DMS 273 (cell line): ENCODE data around the gene NAPB.
"Not testable (repeated sequence)": the region's sequence is repeated elsewhere in the genome, so short reads cannot be mapped to it uniquely, and the experiment has no call there.

ENCODE experiments used
- DNase-seq: peaks from one replicate; lab custom pipeline; 2025; ENCODE audit not compliant: unreplicated experiment; lab: John Stamatoyannopoulos, UW

Gene NAPB

DNA sequence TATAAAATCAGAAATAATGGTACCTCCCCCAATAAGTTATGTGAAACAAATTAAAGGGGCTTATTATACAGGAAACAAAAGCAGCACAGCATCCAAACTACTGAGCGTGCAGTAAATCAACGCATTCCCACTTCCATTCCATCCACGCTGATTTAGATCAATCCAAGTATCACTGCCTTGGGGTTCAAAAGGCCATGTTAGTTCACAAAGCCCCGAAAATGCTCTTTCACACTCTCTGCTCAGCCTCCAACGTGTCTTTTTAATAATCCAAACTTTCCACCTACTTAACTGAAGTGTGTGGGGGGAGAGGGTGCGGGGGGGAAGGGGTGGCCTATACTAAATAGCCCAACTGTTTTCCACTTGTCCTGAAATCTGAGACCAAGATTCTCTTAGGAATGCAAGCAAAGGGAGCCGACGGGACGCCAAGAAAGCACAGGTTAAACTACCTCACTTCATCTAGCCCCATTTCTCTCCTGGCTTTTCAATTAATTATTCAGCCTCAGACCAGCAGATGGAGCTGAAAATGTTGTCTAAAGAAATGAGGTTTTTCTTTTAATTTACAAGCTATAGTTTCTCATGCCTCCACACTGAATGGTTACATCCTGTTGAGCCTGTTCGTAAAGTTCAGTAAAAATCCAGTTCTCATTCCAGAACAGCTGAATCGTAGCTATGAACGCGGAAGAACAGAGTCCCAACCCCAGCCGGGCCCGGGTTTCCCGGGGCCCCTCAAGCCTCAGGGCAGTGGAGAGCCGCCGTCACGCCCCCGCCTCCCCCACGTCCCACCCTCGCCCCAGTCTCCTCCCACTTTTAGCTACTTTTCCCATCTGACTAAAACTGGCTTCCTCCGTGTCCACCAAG is 71.7 kb downstream of the NAPB start:
- DNase-seq = peak; percentile 90

GRCh38 chr20:23348510-23348909 is 72.8 kb downstream of the NAPB start:
- not testable (repeated sequence) for DNase-seq

DNA sequence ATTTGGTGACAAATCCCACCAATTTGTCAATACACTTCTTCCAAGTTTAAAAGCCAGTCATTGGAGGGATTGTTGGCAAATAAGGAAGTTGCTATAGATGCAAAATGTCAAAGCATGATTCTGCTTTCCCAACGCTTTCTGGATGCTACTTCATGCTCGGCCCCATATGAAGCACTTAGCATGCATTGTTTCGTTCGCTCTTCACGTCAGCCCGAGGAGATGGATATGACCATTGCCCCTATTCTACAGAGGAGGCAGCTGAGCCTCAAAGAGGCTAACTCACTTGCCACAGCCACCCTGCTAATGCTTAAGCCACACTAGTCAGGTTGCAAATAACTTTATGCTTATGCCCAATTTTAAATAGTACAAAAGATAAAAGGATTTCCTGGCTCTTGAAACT is 73.5 kb downstream of the NAPB start:
- DNase-seq = no peak

DNA sequence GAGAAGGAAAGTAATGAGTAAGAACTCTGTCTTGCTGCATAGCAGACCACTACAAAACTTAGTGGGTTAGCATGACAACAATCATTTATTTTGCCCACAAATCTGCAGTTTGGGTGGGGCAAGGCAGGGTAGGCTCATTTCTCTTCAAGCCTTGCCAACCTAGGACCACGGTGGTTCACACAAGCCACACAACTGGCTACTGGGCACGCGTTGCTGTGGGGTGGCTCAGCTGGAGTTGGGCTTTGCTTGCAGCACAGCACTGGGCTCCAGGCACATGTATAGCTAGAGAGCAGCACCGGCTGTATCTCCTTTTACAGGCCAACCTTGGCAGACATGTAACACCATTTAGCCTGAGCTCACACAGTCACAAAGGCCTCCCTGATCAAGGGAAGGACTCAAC is 75.3 kb downstream of the NAPB start:
- no peak for DNase-seq

- no peak for DNase-seq
These were observed 77.0 kb downstream of the NAPB start for GRCh38 chr20:23344336-23344735.

GRCh38 chr20:23343590-23343989 is 77.7 kb downstream of the NAPB start:
- DNase-seq = no peak

DNA sequence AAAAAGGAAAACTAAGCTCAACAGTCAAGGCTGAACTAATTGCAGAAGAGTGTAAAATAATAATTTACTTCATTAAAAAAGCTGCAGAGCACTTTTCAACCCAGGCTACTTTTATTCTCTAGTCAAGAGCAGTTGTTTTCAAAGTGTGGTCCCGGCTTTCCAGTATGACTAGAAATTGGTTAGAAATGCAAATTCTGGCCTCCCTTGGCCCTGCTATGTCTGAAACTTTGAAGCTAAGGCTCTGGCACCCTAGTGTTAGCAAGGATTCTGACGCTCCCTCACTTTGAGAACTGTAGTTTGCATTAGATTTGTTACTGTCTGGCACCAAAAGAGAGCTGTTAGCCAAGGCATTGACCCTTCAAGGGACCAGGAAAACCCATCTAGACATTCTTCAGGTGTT is 80.2 kb downstream of the NAPB start:
- no peak for DNase-seq

DNA sequence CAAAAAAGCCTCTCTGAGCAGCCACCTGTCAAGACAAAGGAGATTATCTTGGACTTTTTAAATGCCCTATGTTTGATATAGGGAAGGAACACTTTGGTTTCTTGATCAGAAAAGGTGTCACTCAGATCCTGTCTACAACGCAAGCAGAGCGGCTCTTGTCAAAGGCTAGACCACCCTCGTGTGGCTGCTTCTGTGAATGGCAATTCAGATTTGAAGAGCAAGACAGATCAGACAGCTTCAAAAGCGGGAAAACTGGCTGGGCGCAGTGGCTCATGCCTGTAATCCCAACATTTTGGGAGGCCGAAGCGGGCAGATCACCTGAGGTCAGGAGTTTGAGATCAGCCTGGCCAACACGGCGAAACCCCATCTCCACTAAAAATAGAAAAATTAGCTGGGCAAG is 80.8 kb downstream of the NAPB start:
- peak; percentile 71 for DNase-seq

DNA sequence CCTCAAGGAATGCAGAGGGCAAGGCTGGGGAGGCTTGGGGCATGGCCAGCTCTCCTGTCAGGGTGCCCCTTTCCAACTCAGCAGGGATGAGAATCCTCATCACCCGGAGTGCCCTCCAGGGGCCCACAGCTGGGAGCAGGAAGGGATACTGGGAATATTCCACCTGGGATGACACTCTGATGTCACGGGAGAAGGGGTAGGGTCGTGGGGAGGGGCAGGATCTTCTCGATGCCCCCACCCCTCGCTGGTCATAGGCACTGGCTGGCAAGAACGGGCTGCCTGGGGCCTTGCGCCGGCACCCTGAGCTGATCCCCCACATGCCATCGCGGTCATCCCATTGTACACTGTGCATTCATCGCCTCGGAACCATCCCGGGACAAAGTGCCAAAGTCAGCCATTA is 81.3 kb downstream of the NAPB start:
- DNase-seq = no peak

DNA sequence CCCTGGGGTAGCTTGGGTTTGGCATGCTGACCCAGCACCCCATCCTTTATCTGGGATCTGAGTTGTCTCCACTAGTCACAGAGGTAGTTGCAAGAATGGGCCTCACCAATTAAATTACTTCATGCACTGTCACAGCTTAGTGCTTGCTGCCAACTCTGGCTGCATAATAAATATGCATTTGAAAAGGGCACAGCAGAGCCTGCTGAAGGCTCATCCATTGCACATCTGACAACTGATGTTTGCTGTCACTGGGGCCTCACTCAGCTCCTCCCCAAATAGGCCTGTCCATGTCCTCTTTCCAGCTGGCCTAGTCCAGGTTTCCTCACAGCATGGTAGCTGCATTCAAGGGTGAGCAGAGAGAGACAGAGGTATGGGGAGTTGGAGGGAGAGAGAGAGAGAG is 84.0 kb downstream of the NAPB start:
- DNase-seq = no peak

- no peak for DNase-seq
These were observed 84.8 kb downstream of the NAPB start for GRCh38 chr20:23336476-23336875.

GRCh38 chr20:23335521-23335920 is 85.8 kb downstream of the NAPB start:
- DNase-seq = no peak

- DNase-seq = no peak
These were observed 87.2 kb downstream of the NAPB start for GRCh38 chr20:23334111-23334510.

DNA sequence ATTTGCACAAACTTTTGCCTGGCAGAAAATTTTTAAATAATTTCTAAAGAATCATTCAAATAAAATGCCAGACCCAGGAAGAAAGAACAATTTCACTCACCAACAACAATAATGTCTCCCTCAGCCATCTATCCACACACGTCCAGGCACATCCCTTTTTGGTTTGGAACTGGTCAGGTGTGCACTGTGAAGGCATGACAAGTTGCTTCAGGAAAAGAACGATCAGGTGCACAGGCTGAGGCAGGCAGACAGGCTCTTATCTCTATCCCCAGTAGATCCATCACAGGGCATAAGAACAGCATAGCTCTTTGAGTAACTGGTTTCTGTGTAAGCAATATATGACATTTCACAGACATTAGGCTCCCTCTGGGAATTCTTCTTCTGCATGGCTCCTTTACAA is 88.8 kb downstream of the NAPB start:
- DNase-seq = no peak

DNA sequence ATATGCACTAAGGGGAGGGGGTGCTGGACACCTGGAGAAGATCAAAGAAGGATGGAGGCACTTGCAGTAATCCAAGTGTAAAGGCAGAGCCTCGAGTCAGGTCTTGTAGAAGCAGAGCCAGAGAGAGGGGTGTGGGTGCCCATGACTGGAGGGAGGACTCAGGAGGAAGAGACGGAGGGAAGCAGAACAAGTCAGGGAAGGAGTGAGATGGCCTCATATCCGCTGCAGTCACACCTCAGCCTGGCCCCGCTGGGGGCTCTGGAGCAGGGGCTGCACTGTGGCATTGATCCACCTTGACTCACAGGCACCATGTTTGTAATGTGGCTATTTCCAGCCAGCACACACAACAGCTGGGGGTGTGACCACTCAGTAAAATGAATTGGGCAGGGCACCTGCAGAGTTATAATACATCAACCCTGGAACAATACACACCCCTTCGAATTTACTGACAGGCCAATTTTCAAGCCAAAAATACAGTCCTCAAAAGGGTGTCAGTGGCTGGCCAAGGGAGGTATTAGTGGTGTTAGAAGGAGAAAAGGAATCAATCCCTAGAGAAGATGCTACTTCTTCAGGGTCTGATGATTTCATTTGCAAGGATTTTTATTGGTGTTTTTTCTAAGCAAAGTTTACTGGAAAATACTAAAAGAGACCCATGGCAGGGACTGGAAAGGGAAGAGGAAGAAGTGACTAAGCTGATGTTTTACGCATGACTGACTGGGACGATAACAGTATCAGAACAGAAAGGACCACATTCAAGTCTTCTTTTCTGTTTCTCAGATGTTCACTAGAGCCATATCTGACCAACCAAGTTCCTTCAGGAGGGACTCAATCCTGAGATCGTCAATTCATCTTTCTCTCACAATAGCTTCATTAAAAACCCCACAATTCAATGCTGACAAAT is 89.6 kb downstream of the NAPB start:
- no peak for DNase-seq

- DNase-seq = no peak
These were observed 93.5 kb downstream of the NAPB start for GRCh38 chr20:23327617-23328333.

DNA sequence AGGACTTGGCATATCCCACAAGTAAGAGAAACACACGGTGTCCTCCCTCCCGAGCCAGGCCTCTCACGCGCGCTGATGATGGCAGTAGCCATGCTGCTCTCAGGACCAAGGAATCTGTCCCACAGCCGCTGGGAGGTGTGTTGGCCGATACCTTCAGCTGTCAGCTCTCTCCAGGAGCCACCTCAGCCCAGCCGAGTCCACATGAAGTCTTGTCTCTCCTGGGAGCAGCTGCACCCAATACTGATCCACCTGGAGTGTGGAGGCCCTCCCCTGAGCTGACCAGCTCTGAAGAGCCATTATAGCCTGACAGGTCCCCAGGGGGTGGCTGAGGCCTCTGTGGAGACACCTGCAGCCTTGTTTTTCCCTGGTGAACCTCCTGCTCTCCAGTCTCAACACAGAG is 94.5 kb downstream of the NAPB start:
- DNase-seq = no peak

- DNase-seq = no peak
These were observed 96.2 kb downstream of the NAPB start for GRCh38 chr20:23325107-23325506.
